PFSK-1 (cell line): ENCODE results near the gene NKPD1.

Source experiments
- FOXP2 ChIP-seq: optimal IDR thresholded peaks from 2 replicates; pipeline ENCODE3; 2011; ENCODE audit warnings: borderline replicate concordance, control low read depth, inconsistent platforms; ENCODE audit not compliant: insufficient read depth; ENCODE audit errors: extremely low read length, extremely low read depth
- POLR2AphosphoS5 ChIP-seq: IDR thresholded peaks from 2 replicates; pipeline ENCODE4 v1.6.1; 2012; ENCODE audit warnings: low read depth, mild to moderate bottlenecking, control low read depth, low read length, moderate library complexity
- SIN3A ChIP-seq: IDR thresholded peaks from 2 replicates; pipeline ENCODE4 v1.6.1; 2012; ENCODE audit warnings: mild to moderate bottlenecking, low read length, moderate library complexity, borderline replicate concordance; ENCODE audit not compliant: insufficient read depth
- TAF1 ChIP-seq: IDR thresholded peaks from 2 replicates; pipeline ENCODE4 v1.6.1; 2012; ENCODE audit warnings: low read length, control low read depth, borderline replicate concordance; ENCODE audit not compliant: insufficient read depth
- TF ChIP-seq, protein P1 (sequence below), 2 experiments: IDR thresholded peaks; 2 replicates each; pipeline versions ENCODE4 v1.6.1 to v1.8.0; 2011 to 2012; ENCODE audit warnings: low read depth in 2 of 2, low read length in 2 of 2, control low read depth in 1 of 2, inconsistent platforms in 1 of 2, mild to moderate bottlenecking in 1 of 2, moderate library complexity in 1 of 2; ENCODE audit not compliant: insufficient read depth in 1 of 2

NKPD1 gene

GRCh38 chr19:45153339-45154063 lies 7.3 kb downstream of the NKPD1 start:
- TF ChIP-seq TAF1: no peak
- TF ChIP-seq FOXP2: peak; percentile 77
- 0 out of 2 replicates have a peak, but pooled peaks have one; percentile 2 for TF ChIP-seq POLR2AphosphoS5
- TF ChIP-seq SIN3A: no peak
- TF ChIP-seq, protein P1, sequence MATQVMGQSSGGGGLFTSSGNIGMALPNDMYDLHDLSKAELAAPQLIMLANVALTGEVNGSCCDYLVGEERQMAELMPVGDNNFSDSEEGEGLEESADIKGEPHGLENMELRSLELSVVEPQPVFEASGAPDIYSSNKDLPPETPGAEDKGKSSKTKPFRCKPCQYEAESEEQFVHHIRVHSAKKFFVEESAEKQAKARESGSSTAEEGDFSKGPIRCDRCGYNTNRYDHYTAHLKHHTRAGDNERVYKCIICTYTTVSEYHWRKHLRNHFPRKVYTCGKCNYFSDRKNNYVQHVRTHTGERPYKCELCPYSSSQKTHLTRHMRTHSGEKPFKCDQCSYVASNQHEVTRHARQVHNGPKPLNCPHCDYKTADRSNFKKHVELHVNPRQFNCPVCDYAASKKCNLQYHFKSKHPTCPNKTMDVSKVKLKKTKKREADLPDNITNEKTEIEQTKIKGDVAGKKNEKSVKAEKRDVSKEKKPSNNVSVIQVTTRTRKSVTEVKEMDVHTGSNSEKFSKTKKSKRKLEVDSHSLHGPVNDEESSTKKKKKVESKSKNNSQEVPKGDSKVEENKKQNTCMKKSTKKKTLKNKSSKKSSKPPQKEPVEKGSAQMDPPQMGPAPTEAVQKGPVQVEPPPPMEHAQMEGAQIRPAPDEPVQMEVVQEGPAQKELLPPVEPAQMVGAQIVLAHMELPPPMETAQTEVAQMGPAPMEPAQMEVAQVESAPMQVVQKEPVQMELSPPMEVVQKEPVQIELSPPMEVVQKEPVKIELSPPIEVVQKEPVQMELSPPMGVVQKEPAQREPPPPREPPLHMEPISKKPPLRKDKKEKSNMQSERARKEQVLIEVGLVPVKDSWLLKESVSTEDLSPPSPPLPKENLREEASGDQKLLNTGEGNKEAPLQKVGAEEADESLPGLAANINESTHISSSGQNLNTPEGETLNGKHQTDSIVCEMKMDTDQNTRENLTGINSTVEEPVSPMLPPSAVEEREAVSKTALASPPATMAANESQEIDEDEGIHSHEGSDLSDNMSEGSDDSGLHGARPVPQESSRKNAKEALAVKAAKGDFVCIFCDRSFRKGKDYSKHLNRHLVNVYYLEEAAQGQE (IDR thresholded peaks at IDR 0.05; ENCODE audit: insufficient read depth in 1 of 2, low read depth in 2 of 2, low read length in 2 of 2): no peak

GRCh38 chr19:45152504-45153338 lies 8.1 kb downstream of the NKPD1 start:
- TF ChIP-seq TAF1 (no peak), POLR2AphosphoS5 (no peak), FOXP2 (no peak), SIN3A (no peak)
- TF ChIP-seq, protein P1 (IDR thresholded peaks at IDR 0.05; ENCODE audit: insufficient read depth in 1 of 2, low read depth in 2 of 2, low read length in 2 of 2): no peak

DNA sequence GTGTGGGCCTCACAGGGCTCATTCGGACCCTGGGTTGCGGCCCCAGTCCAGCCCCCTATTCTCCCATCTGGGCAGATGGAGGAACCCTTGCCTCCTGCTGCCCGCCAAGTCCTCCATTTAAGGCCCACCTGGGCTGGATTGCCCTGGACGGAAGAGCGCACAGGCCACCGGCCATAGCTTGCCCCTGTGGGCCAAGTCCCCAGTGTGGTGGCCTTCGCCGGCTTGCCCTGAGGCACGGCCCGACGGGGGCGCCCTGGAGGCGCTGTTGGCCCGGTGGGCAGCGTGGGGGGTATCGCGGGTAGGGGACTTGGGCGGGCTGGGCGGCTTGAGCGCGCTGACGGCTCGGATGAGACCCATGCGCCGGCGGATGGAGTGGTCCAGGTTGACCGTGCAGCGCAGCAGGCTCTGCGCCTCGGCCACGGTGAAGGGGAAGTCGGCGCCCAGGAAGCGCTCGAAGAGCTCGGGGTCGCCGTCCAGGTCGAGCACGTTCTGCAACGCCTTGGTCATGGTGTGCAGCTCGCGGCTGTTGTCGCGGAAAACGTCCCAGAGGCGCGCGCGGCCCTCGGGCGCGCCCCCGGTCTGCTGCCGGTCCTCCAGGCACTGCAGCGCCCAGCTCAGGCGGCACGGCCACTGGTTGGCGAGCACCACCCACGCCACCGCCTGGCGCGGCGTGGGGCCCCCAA lies 8.8 kb downstream of the NKPD1 start:
- TF ChIP-seq POLR2AphosphoS5 (no peak), SIN3A (no peak), FOXP2 (no peak), TAF1 (no peak)
- TF ChIP-seq, protein P1 (IDR thresholded peaks at IDR 0.05; ENCODE audit: insufficient read depth in 1 of 2, low read depth in 2 of 2, low read length in 2 of 2): no peak

- TF ChIP-seq, protein P1 (IDR thresholded peaks at IDR 0.05; ENCODE audit: insufficient read depth in 1 of 2, low read depth in 2 of 2, low read length in 2 of 2): no peak
- TF ChIP-seq SIN3A: no peak
- no peak for TF ChIP-seq FOXP2
- no peak for TF ChIP-seq TAF1
These were observed 9.5 kb downstream of the NKPD1 start for GRCh38 chr19:45151320-45151719.
